K562 (cell line): ENCODE data around the gene NR1D1. TPM values are rescaled to one million over a fixed set of nuclear protein-coding genes. Genes with fewer than 3 reads are reported as not detected.

ENCODE experiments used
- ARID1B ChIP-seq: fragments of 450-650 bp; IDR thresholded peaks from 2 replicates; pipeline ENCODE4 v1.6.1; 2016; ENCODE audit warnings: antibody characterized with exemption, mild to moderate bottlenecking, inconsistent platforms
- BHLHE40 ChIP-seq: IDR thresholded peaks from 2 replicates; pipeline ENCODE4 v1.6.1; 2011; ENCODE audit warnings: low read length, improper control_type of control experiment
- BRD9 ChIP-seq: fragments of 450-650 bp; IDR thresholded peaks from 2 replicates; pipeline ENCODE4 v1.6.1; 2018; ENCODE audit warnings: low read depth; ENCODE audit not compliant: partially characterized antibody
- DMBX1 ChIP-seq: fragments of 250-450 bp; sonication (Bioruptor Pico); IDR thresholded peaks from 2 replicates; pipeline ENCODE4 v1.8.0; 2022; ENCODE audit warnings: inconsistent platforms, mild to moderate bottlenecking, moderate library complexity, borderline replicate concordance
- HLTF ChIP-seq: fragments of 450-650 bp; IDR thresholded peaks from 2 replicates; pipeline ENCODE4 v1.6.1; 2016
- HNRNPLL ChIP-seq: fragments of 200-400 bp; formaldehyde crosslinking; IDR thresholded peaks from 2 replicates; pipeline ENCODE4 v1.6.1; 2017; ENCODE audit warnings: low read length, low read depth, mild to moderate bottlenecking; ENCODE audit not compliant: poor library complexity, severe bottlenecking
- KLF6 ChIP-seq: fragments of 250-450 bp; sonication (Bioruptor Pico); IDR thresholded peaks from 2 replicates; pipeline ENCODE4 v1.4.0; 2020; ENCODE audit warnings: mild to moderate bottlenecking, moderate library complexity, borderline replicate concordance
- MBD2 ChIP-seq: sonication (generic); IDR thresholded peaks from 2 replicates; pipeline ENCODE4 v1.6.1; 2016; ENCODE audit warnings: low read depth, borderline replicate concordance
- MTA2 ChIP-seq: fragments of 450-650 bp; IDR thresholded peaks from 2 replicates; pipeline ENCODE4 v1.6.1; 2016; ENCODE audit warnings: low read depth
- PHF21A ChIP-seq: fragments of 450-650 bp; IDR thresholded peaks from 2 replicates; pipeline ENCODE4 v1.6.1; 2017; ENCODE audit warnings: low read depth, borderline replicate concordance
- THRA ChIP-seq: fragments of 450-650 bp; IDR thresholded peaks from 2 replicates; pipeline ENCODE4 v1.6.1; 2017; ENCODE audit warnings: mild to moderate bottlenecking, moderate library complexity
- ZKSCAN8 ChIP-seq: fragments of 200-800 bp; sonication (Bioruptor generic); IDR thresholded peaks from 2 replicates; pipeline ENCODE4 v1.6.1; 2016; ENCODE audit warnings: missing genetic modification characterization, missing compliant biosample characterization
- ZNF318 ChIP-seq, 2 experiments: fragments of 450-650 bp; IDR thresholded peaks; 2 replicates each; pipeline ENCODE4 v1.6.1; 2016; ENCODE audit warnings: mild to moderate bottlenecking in 2 of 2, borderline replicate concordance in 1 of 2, low read depth in 1 of 2, moderate library complexity in 1 of 2
- polyA plus RNA-seq, 8 experiments: library from polyadenylated mRNA; depleted of rRNA in 4 of 8; stranded (reverse) in 5 of 8; unstranded in 3 of 8; fragments of >200 nt; fragmentation: Nextera tagmentation in 2 of 8; fragmentation: Illumina TruSeq in 1 of 8; extraction: Ambion mirVana in 2 of 8; extraction: Trizol in 1 of 8; gene quantifications; 2 replicates each; pipeline versions ENCODE4 v1.2.1 to v1.2.3, GENCODE V29; 2011 to 2014; ENCODE audit warnings: inconsistent platforms in 1 of 8, missing spikeins in 1 of 8
- total RNA-seq, 7 experiments: library from RNA; depleted of rRNA in 6 of 7; stranded (reverse); fragments of >200 nt in 6 of 7; fragmentation: Illumina TruSeq in 2 of 7; extraction: Trizol in 2 of 7; gene quantifications; 2 replicates each; pipeline versions ENCODE4 v1.2.1 to v1.2.3, GENCODE V29; 2011 to 2021; ENCODE audit warnings: low replicate concordance in 1 of 7
- TF ChIP-seq, protein P1 (sequence below): fragments of 450-650 bp; formaldehyde crosslinking; IDR thresholded peaks from 2 replicates; pipeline ENCODE4 v1.4.0; 2020; ENCODE audit warnings: mild to moderate bottlenecking, moderate library complexity
- TF ChIP-seq, protein P2 (sequence below), 2 experiments: IDR thresholded peaks; 2 replicates each; pipeline ENCODE4 v1.6.1; 2011; ENCODE audit warnings: borderline replicate concordance in 1 of 2, control low read depth in 1 of 2, low read depth in 1 of 2, low read length in 1 of 2, mild to moderate bottlenecking in 1 of 2, mixed read lengths in 1 of 2, moderate library complexity in 1 of 2; ENCODE audit not compliant: insufficient read depth in 1 of 2, insufficient read length in 1 of 2, poor library complexity in 1 of 2, severe bottlenecking in 1 of 2; ENCODE audit errors: extremely low read depth in 1 of 2

Gene NR1D1
- total and polyA plus RNA-seq, 9 of the 15 experiments (the other 6 are each of a cell fraction or from before 2014, with no cell fraction given) = 0.25 to 7.7 (median 0.65) TPM

GRCh38 chr17:40072735-40073346, 27.5 kb downstream of the NR1D1 start (continued):
- TF ChIP-seq ZNF318 (IDR thresholded peaks at IDR 0.05; ENCODE audit: borderline replicate concordance in 1 of 2, low read depth in 1 of 2) (no peak), MBD2 (no peak), ZKSCAN8 (CRISPR knock-in tag) (no peak), BRD9 (no peak), BHLHE40 (peak; percentile 58; the same call in 1 of the 2 replicates), HLTF (no peak), KLF6 (CRISPR knock-in tag) (no peak), HNRNPLL (no peak), PHF21A (no peak), THRA (no peak), DMBX1 (CRISPR knock-in tag) (no peak), ARID1B (peak; percentile 53), MTA2 (no peak)
- TF ChIP-seq, protein P1, sequence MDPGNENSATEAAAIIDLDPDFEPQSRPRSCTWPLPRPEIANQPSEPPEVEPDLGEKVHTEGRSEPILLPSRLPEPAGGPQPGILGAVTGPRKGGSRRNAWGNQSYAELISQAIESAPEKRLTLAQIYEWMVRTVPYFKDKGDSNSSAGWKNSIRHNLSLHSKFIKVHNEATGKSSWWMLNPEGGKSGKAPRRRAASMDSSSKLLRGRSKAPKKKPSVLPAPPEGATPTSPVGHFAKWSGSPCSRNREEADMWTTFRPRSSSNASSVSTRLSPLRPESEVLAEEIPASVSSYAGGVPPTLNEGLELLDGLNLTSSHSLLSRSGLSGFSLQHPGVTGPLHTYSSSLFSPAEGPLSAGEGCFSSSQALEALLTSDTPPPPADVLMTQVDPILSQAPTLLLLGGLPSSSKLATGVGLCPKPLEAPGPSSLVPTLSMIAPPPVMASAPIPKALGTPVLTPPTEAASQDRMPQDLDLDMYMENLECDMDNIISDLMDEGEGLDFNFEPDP = no peak
- TF ChIP-seq, protein P2, sequence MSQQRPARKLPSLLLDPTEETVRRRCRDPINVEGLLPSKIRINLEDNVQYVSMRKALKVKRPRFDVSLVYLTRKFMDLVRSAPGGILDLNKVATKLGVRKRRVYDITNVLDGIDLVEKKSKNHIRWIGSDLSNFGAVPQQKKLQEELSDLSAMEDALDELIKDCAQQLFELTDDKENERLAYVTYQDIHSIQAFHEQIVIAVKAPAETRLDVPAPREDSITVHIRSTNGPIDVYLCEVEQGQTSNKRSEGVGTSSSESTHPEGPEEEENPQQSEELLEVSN (IDR thresholded peaks at IDR 0.05; ENCODE audit: borderline replicate concordance in 1 of 2, extremely low read depth in 1 of 2, insufficient read depth in 1 of 2, insufficient read length in 1 of 2, low read depth in 1 of 2, low read length in 1 of 2, poor library complexity in 1 of 2, severe bottlenecking in 1 of 2) = peak in 1 of 2 experiments; percentile 36
